ENCODE data around the gene FARS2. TPM values are rescaled to one million over a fixed set of nuclear protein-coding genes. Genes with fewer than 3 reads are reported as not detected.

The FARS2 gene
- total RNA-seq, 4 donors from 2014 or later = 2.6 to 21.9 (median 15.0) TPM

- 80 to 82% methylated on average over 1 to 3 of the region's 3 CpGs for WGBS, 2 donors (ENCODE audit: low coverage in 1 of 2)
- no peak overlapping the region for H3K4me3 ChIP-seq
- no peaks in the 10 kb centered on the region for H3K27me3 ChIP-seq
- no peak for TF ChIP-seq CTCF (IDR thresholded peaks at IDR 0.05)
- TF ChIP-seq POLR2AphosphoS5 (IDR thresholded peaks at IDR 0.05) = no peak
- TF ChIP-seq EP300 (IDR thresholded peaks at IDR 0.05; ENCODE audit: low read depth) = no peak
- no peak for TF ChIP-seq POLR2A (IDR thresholded peaks at IDR 0.05)
- in situ Hi-C loops (cut with MboI; ENCODE audit: low pct_ligation_motif_present in 1 of 4, low pct_unique_long_range_greater_than_20kb in 1 of 4, low sequenced_read_pairs in 3 of 4) = no loop called here
- intact Hi-C loops (cut with DNase I; ENCODE audit: low total_unique reads) = no loop called here
- no peak overlapping the region for H3K27ac ChIP-seq
- H3K4me1 ChIP-seq = peaks cover 0 to 8% (median 2%) of the 10 kb centered on the region in 4 donors
- no peaks in the 10 kb centered on the region for H3K9me3 ChIP-seq
- no peaks in the 10 kb centered on the region for H3K36me3 ChIP-seq
- no peak for DNase-seq
Measured at GRCh38 chr6:5443491-5443890, 182.2 kb downstream of the FARS2 start.

GRCh38 chr6:5446362-5447075 is 185.2 kb downstream of the FARS2 start:
- Histone ChIP-seq H3K9me3 (no peaks in the 10 kb centered on the region), H3K4me3 (no peak overlapping the region), H3K27ac (no peak overlapping the region), H3K36me3 (no peaks in the 10 kb centered on the region), H3K4me1 (no peaks in the 10 kb centered on the region), H3K27me3 (no peaks in the 10 kb centered on the region)
- in situ Hi-C loops (cut with MboI; ENCODE audit: low pct_ligation_motif_present in 1 of 4, low pct_unique_long_range_greater_than_20kb in 1 of 4, low sequenced_read_pairs in 3 of 4) (no loop called here), intact Hi-C loops (cut with DNase I; ENCODE audit: low total_unique reads) (no loop called here)
- WGBS, 2 donors (ENCODE audit: low coverage in 1 of 2) = 94 to 98% methylated on average over 5 to 7 of the region's 7 CpGs
- TF ChIP-seq CTCF (IDR thresholded peaks at IDR 0.05) (no peak), EP300 (IDR thresholded peaks at IDR 0.05; ENCODE audit: low read depth) (no peak), POLR2A (IDR thresholded peaks at IDR 0.05) (no peak), POLR2AphosphoS5 (IDR thresholded peaks at IDR 0.05) (no peak)
- DNase-seq = no peak

- intact Hi-C loops (cut with DNase I; ENCODE audit: low total_unique reads) = no loop called here
- Histone ChIP-seq H3K4me3 (no peak overlapping the region), H3K27ac (no peak overlapping the region), H3K27me3 (no peaks in the 10 kb centered on the region), H3K4me1 (no peaks in the 10 kb centered on the region), H3K9me3 (no peaks in the 10 kb centered on the region), H3K36me3 (no peaks in the 10 kb centered on the region)
- in situ Hi-C loops (cut with MboI; ENCODE audit: low pct_ligation_motif_present in 1 of 4, low pct_unique_long_range_greater_than_20kb in 1 of 4, low sequenced_read_pairs in 3 of 4) = no loop called here
- TF ChIP-seq CTCF (IDR thresholded peaks at IDR 0.05) (no peak), EP300 (IDR thresholded peaks at IDR 0.05; ENCODE audit: low read depth) (no peak), POLR2AphosphoS5 (IDR thresholded peaks at IDR 0.05) (no peak), POLR2A (IDR thresholded peaks at IDR 0.05) (no peak)
- DNase-seq = no peak
- whole genome bisulfite sequencing, 2 donors (ENCODE audit: low coverage in 1 of 2) = 88 to 94% methylated on average over 6 of the region's 6 CpGs
Measured at GRCh38 chr6:5447921-5448320, 186.6 kb downstream of the FARS2 start.

GRCh38 chr6:5450073-5450472 is 188.8 kb downstream of the FARS2 start:
- in situ Hi-C loops (cut with MboI; ENCODE audit: low pct_ligation_motif_present in 1 of 4, low pct_unique_long_range_greater_than_20kb in 1 of 4, low sequenced_read_pairs in 3 of 4) (no loop called here), intact Hi-C loops (cut with DNase I; ENCODE audit: low total_unique reads) (no loop called here)
- no peaks in the 10 kb centered on the region for H3K36me3 ChIP-seq
- H3K9me3 ChIP-seq = no peaks in the 10 kb centered on the region
- H3K27me3 ChIP-seq = no peaks in the 10 kb centered on the region
- 90 to 99% methylated on average over 2 to 3 of the region's 3 CpGs for WGBS, 2 donors (ENCODE audit: low coverage in 1 of 2)
- TF ChIP-seq EP300 (IDR thresholded peaks at IDR 0.05; ENCODE audit: low read depth) (no peak), POLR2AphosphoS5 (IDR thresholded peaks at IDR 0.05) (no peak), CTCF (IDR thresholded peaks at IDR 0.05) (no peak), POLR2A (IDR thresholded peaks at IDR 0.05) (no peak)
- H3K27ac ChIP-seq = no peak overlapping the region
- DNase-seq = no peak
- no peaks in the 10 kb centered on the region for H3K4me1 ChIP-seq
- no peak overlapping the region for H3K4me3 ChIP-seq

All from transverse colon (tissue), 4 donors.